Measurements from ENCODE around the gene SPATA20. TPM values are rescaled to one million over a fixed set of nuclear protein-coding genes. Genes with fewer than 3 reads are reported as not detected.

Gene SPATA20
- total and polyA plus RNA-seq, 2 donors = 8.0 to 12.4 TPM

GRCh38 chr17:50576864-50577263, 29.9 kb downstream of the SPATA20 start:
- no peak for DNase-seq (ENCODE audit: low read depth in 6 of 9, low spot score in 9 of 9)
- WGBS = 72% methylated on average over 13 of the region's 13 CpGs
- Histone ChIP-seq H3K4me1 (ENCODE audit: control insufficient read depth in 2 of 2, insufficient read depth in 2 of 2, low read length in 2 of 2) (no peaks in the 10 kb centered on the region), H3K27me3 (ENCODE audit: control insufficient read depth in 2 of 2, insufficient read depth in 1 of 2, low read length in 1 of 2) (peaks cover 0 to 17% of the 10 kb centered on the region in 2 donors), H3K9me3 (ENCODE audit: control insufficient read depth in 2 of 2, insufficient read depth in 1 of 2, low read length in 1 of 2) (no peaks in the 10 kb centered on the region), H3K27ac (ENCODE audit: low read depth in 1 of 2, low read length in 1 of 2) (no peak overlapping the region), H3K4me3 (ENCODE audit: low read length in 2 of 2) (no peak overlapping the region), H3K36me3 (ENCODE audit: control insufficient read depth in 2 of 2, insufficient read depth in 2 of 2, low read length in 1 of 2) (no peaks in the 10 kb centered on the region)

GRCh38 chr17:50577451-50577954, 30.5 kb downstream of the SPATA20 start:
- H3K36me3 ChIP-seq (ENCODE audit: control insufficient read depth in 2 of 2, insufficient read depth in 2 of 2, low read length in 1 of 2) = no peaks in the 10 kb centered on the region
- H3K27ac ChIP-seq (ENCODE audit: low read depth in 1 of 2, low read length in 1 of 2) = no peak overlapping the region
- no peak for DNase-seq (ENCODE audit: low read depth in 6 of 9, low spot score in 9 of 9)
- H3K4me3 ChIP-seq (ENCODE audit: low read length in 2 of 2) = no peak overlapping the region
- no peaks in the 10 kb centered on the region for H3K9me3 ChIP-seq (ENCODE audit: control insufficient read depth in 2 of 2, insufficient read depth in 1 of 2, low read length in 1 of 2)
- 95% methylated on average over 13 of the region's 13 CpGs for WGBS
- peaks cover 0 to 15% of the 10 kb centered on the region in 2 donors for H3K27me3 ChIP-seq (ENCODE audit: control insufficient read depth in 2 of 2, insufficient read depth in 1 of 2, low read length in 1 of 2)
- H3K4me1 ChIP-seq (ENCODE audit: control insufficient read depth in 2 of 2, insufficient read depth in 2 of 2, low read length in 2 of 2) = no peaks in the 10 kb centered on the region

GRCh38 chr17:50578173-50578572, 31.2 kb downstream of the SPATA20 start:
- no peak overlapping the region for H3K4me3 ChIP-seq (ENCODE audit: low read length in 2 of 2)
- no peaks in the 10 kb centered on the region for H3K36me3 ChIP-seq (ENCODE audit: control insufficient read depth in 2 of 2, insufficient read depth in 2 of 2, low read length in 1 of 2)
- H3K4me1 ChIP-seq (ENCODE audit: control insufficient read depth in 2 of 2, insufficient read depth in 2 of 2, low read length in 2 of 2) = no peaks in the 10 kb centered on the region
- H3K9me3 ChIP-seq (ENCODE audit: control insufficient read depth in 2 of 2, insufficient read depth in 1 of 2, low read length in 1 of 2) = no peaks in the 10 kb centered on the region
- H3K27me3 ChIP-seq (ENCODE audit: control insufficient read depth in 2 of 2, insufficient read depth in 1 of 2, low read length in 1 of 2) = peaks cover 0 to 17% of the 10 kb centered on the region in 2 donors
- DNase-seq (ENCODE audit: low read depth in 6 of 9, low spot score in 9 of 9) = no peak
- WGBS = 95% methylated on average over 16 of the region's 16 CpGs
- no peak overlapping the region for H3K27ac ChIP-seq (ENCODE audit: low read depth in 1 of 2, low read length in 1 of 2)

- H3K4me1 ChIP-seq (ENCODE audit: control insufficient read depth in 2 of 2, insufficient read depth in 2 of 2, low read length in 2 of 2) = no peaks in the 10 kb centered on the region
- peaks cover 0 to 21% of the 10 kb centered on the region in 2 donors for H3K27me3 ChIP-seq (ENCODE audit: control insufficient read depth in 2 of 2, insufficient read depth in 1 of 2, low read length in 1 of 2)
- no peak overlapping the region for H3K4me3 ChIP-seq (ENCODE audit: low read length in 2 of 2)
- H3K9me3 ChIP-seq (ENCODE audit: control insufficient read depth in 2 of 2, insufficient read depth in 1 of 2, low read length in 1 of 2) = no peaks in the 10 kb centered on the region
- DNase-seq (ENCODE audit: low read depth in 6 of 9, low spot score in 9 of 9) = no peak
- WGBS = 94% methylated on average over 7 of the region's 7 CpGs
- H3K27ac ChIP-seq (ENCODE audit: low read depth in 1 of 2, low read length in 1 of 2) = no peak overlapping the region
- H3K36me3 ChIP-seq (ENCODE audit: control insufficient read depth in 2 of 2, insufficient read depth in 2 of 2, low read length in 1 of 2) = no peaks in the 10 kb centered on the region
These were observed 32.4 kb downstream of the SPATA20 start for GRCh38 chr17:50579399-50579798.

- H3K4me1 ChIP-seq (ENCODE audit: control insufficient read depth in 2 of 2, insufficient read depth in 2 of 2, low read length in 2 of 2) = no peaks in the 10 kb centered on the region
- H3K36me3 ChIP-seq (ENCODE audit: control insufficient read depth in 2 of 2, insufficient read depth in 2 of 2, low read length in 1 of 2) = no peaks in the 10 kb centered on the region
- H3K4me3 ChIP-seq (ENCODE audit: low read length in 2 of 2) = no peak overlapping the region
- DNase-seq (ENCODE audit: low read depth in 6 of 9, low spot score in 9 of 9) = no peak
- H3K27ac ChIP-seq (ENCODE audit: low read depth in 1 of 2, low read length in 1 of 2) = no peak overlapping the region
- no peaks in the 10 kb centered on the region for H3K9me3 ChIP-seq (ENCODE audit: control insufficient read depth in 2 of 2, insufficient read depth in 1 of 2, low read length in 1 of 2)
- peaks cover 0 to 23% of the 10 kb centered on the region in 2 donors for H3K27me3 ChIP-seq (ENCODE audit: control insufficient read depth in 2 of 2, insufficient read depth in 1 of 2, low read length in 1 of 2)
- WGBS = 97% methylated on average over 9 of the region's 9 CpGs
These were observed 33.7 kb downstream of the SPATA20 start for GRCh38 chr17:50580646-50581045.

GRCh38 chr17:50581316-50581715, 34.3 kb downstream of the SPATA20 start:
- WGBS = 96% methylated on average over 12 of the region's 12 CpGs
- Histone ChIP-seq H3K9me3 (ENCODE audit: control insufficient read depth in 2 of 2, insufficient read depth in 1 of 2, low read length in 1 of 2) (no peaks in the 10 kb centered on the region), H3K4me1 (ENCODE audit: control insufficient read depth in 2 of 2, insufficient read depth in 2 of 2, low read length in 2 of 2) (no peaks in the 10 kb centered on the region), H3K27me3 (ENCODE audit: control insufficient read depth in 2 of 2, insufficient read depth in 1 of 2, low read length in 1 of 2) (peaks cover 0 to 29% of the 10 kb centered on the region in 2 donors), H3K27ac (ENCODE audit: low read depth in 1 of 2, low read length in 1 of 2) (no peak overlapping the region), H3K36me3 (ENCODE audit: control insufficient read depth in 2 of 2, insufficient read depth in 2 of 2, low read length in 1 of 2) (no peaks in the 10 kb centered on the region), H3K4me3 (ENCODE audit: low read length in 2 of 2) (no peak overlapping the region)
- no peak for DNase-seq (ENCODE audit: low read depth in 6 of 9, low spot score in 9 of 9)

GRCh38 chr17:50582741-50583140, 35.8 kb downstream of the SPATA20 start:
- WGBS = 90% methylated on average over 2 of the region's 2 CpGs
- peaks cover 0 to 37% of the 10 kb centered on the region in 2 donors for H3K27me3 ChIP-seq (ENCODE audit: control insufficient read depth in 2 of 2, insufficient read depth in 1 of 2, low read length in 1 of 2)
- H3K4me3 ChIP-seq (ENCODE audit: low read length in 2 of 2) = no peak overlapping the region

GRCh38 chr17:50583641-50584040, 36.7 kb downstream of the SPATA20 start:
- H3K36me3 ChIP-seq (ENCODE audit: control insufficient read depth in 2 of 2, insufficient read depth in 2 of 2, low read length in 1 of 2) = no peaks in the 10 kb centered on the region
- H3K4me1 ChIP-seq (ENCODE audit: control insufficient read depth in 2 of 2, insufficient read depth in 2 of 2, low read length in 2 of 2) = peaks cover 0 to 3% of the 10 kb centered on the region in 2 donors
- no peaks in the 10 kb centered on the region for H3K9me3 ChIP-seq (ENCODE audit: control insufficient read depth in 2 of 2, insufficient read depth in 1 of 2, low read length in 1 of 2)
- H3K4me3 ChIP-seq (ENCODE audit: low read length in 2 of 2) = no peak overlapping the region
- no peak for DNase-seq (ENCODE audit: low read depth in 6 of 9, low spot score in 9 of 9)
- no peak overlapping the region for H3K27ac ChIP-seq (ENCODE audit: low read depth in 1 of 2, low read length in 1 of 2)
- peaks cover 0 to 33% of the 10 kb centered on the region in 2 donors for H3K27me3 ChIP-seq (ENCODE audit: control insufficient read depth in 2 of 2, insufficient read depth in 1 of 2, low read length in 1 of 2)
- WGBS = 63% methylated on average over 7 of the region's 7 CpGs

More at GRCh38 chr17:50582741-50583140, 35.8 kb downstream of the SPATA20 start:
- H3K36me3 ChIP-seq (ENCODE audit: control insufficient read depth in 2 of 2, insufficient read depth in 2 of 2, low read length in 1 of 2) = no peaks in the 10 kb centered on the region
- H3K9me3 ChIP-seq (ENCODE audit: control insufficient read depth in 2 of 2, insufficient read depth in 1 of 2, low read length in 1 of 2) = no peaks in the 10 kb centered on the region
- no peak overlapping the region for H3K27ac ChIP-seq (ENCODE audit: low read depth in 1 of 2, low read length in 1 of 2)
- no peaks in the 10 kb centered on the region for H3K4me1 ChIP-seq (ENCODE audit: control insufficient read depth in 2 of 2, insufficient read depth in 2 of 2, low read length in 2 of 2)
- no peak for DNase-seq (ENCODE audit: low read depth in 6 of 9, low spot score in 9 of 9)

- no peak for DNase-seq (ENCODE audit: low read depth in 6 of 9, low spot score in 9 of 9)
- WGBS = 95% methylated on average over 4 of the region's 4 CpGs
- Histone ChIP-seq H3K9me3 (ENCODE audit: control insufficient read depth in 2 of 2, insufficient read depth in 1 of 2, low read length in 1 of 2) (no peaks in the 10 kb centered on the region), H3K4me1 (ENCODE audit: control insufficient read depth in 2 of 2, insufficient read depth in 2 of 2, low read length in 2 of 2) (peaks cover 0 to 4% of the 10 kb centered on the region in 2 donors), H3K36me3 (ENCODE audit: control insufficient read depth in 2 of 2, insufficient read depth in 2 of 2, low read length in 1 of 2) (no peaks in the 10 kb centered on the region), H3K27me3 (ENCODE audit: control insufficient read depth in 2 of 2, insufficient read depth in 1 of 2, low read length in 1 of 2) (peaks cover 0 to 35% of the 10 kb centered on the region in 2 donors), H3K27ac (ENCODE audit: low read depth in 1 of 2, low read length in 1 of 2) (no peak overlapping the region), H3K4me3 (ENCODE audit: low read length in 2 of 2) (no peak overlapping the region)
These were observed 37.1 kb downstream of the SPATA20 start for GRCh38 chr17:50584116-50584515.
